CD14-positive monocyte (primary cell): ENCODE results near the gene TMEM185B. TPM values are rescaled to one million over a fixed set of nuclear protein-coding genes. Genes with fewer than 3 reads are reported as not detected.

Source experiments
- DNase-seq, 3 donors: peaks; one replicate each; pipeline ENCODE4 v3.0.0-alpha.2; 2011 to 2022
- H2AFZ ChIP-seq: 2 replicates; pipeline ENCODE4 v1.6.0; 2012; ENCODE audit warnings: mild to moderate bottlenecking, low read depth, low read length, inconsistent platforms; ENCODE audit not compliant: insufficient read depth, poor library complexity, severe bottlenecking
- H3K27ac ChIP-seq, 2 donors: 1 replicate in 1 of 2; 2 replicates in 1 of 2; pipeline ENCODE4 v1.5.1; 2012 to 2013; ENCODE audit warnings: low read length in 2 of 2, control low read depth in 1 of 2, inconsistent platforms in 1 of 2, low read depth in 1 of 2, mild to moderate bottlenecking in 1 of 2
- H3K27me3 ChIP-seq, 2 donors: one replicate each; pipeline versions ENCODE4 v1.6.0 to v1.6.1; 2011 to 2013; ENCODE audit warnings: low read length in 2 of 2; ENCODE audit not compliant: control insufficient read depth in 2 of 2, insufficient read depth in 2 of 2
- H3K36me3 ChIP-seq, 2 donors: replicated peaks in 1 of 2; 1 replicate in 1 of 2; 2 replicates in 1 of 2; pipeline versions ENCODE4 v1.5.1 to v1.6.1; 2012 to 2013; ENCODE audit warnings: low read length in 2 of 2, control low read depth in 1 of 2, inconsistent platforms in 1 of 2, mild to moderate bottlenecking in 1 of 2; ENCODE audit not compliant: insufficient read depth in 2 of 2, control insufficient read depth in 1 of 2
- H3K4me1 ChIP-seq, 2 donors: 1 replicate in 1 of 2; 2 replicates in 1 of 2; pipeline versions ENCODE4 v1.5.1 to v1.6.1; 2012 to 2013; ENCODE audit warnings: low read length in 2 of 2, control low read depth in 1 of 2, inconsistent platforms in 1 of 2, mild to moderate bottlenecking in 1 of 2, moderate library complexity in 1 of 2; ENCODE audit not compliant: insufficient read depth in 2 of 2, control insufficient read depth in 1 of 2
- H3K4me2 ChIP-seq: replicated peaks from 2 replicates; pipeline ENCODE3; 2012; ENCODE audit warnings: low read length, moderate library complexity, mild to moderate bottlenecking; ENCODE audit not compliant: poor library complexity, severe bottlenecking; ENCODE audit errors: extremely low read depth
- H3K4me3 ChIP-seq, 3 experiments: fragments of 200-600 bp in 1 of 3; sonication (generic) in 1 of 3; replicated peaks in 1 of 3; 1 replicate in 2 of 3; 2 replicates in 1 of 3; pipeline ENCODE4 v1.5.1; 2011 to 2013; ENCODE audit warnings: low read length in 3 of 3, mild to moderate bottlenecking in 3 of 3, control low read depth in 2 of 3, low read depth in 2 of 3, inconsistent platforms in 1 of 3, moderate library complexity in 1 of 3
- H3K79me2 ChIP-seq: 2 replicates; pipeline ENCODE4 v1.6.0; 2012; ENCODE audit warnings: mild to moderate bottlenecking, control low read depth, inconsistent platforms, low read length, moderate library complexity; ENCODE audit not compliant: insufficient read depth
- H3K9ac ChIP-seq: 2 replicates; pipeline ENCODE4 v1.6.0; 2017; ENCODE audit warnings: low read length, mild to moderate bottlenecking; ENCODE audit not compliant: insufficient read depth, poor library complexity, severe bottlenecking
- H3K9me3 ChIP-seq, 2 donors: replicated peaks in 1 of 2; 1 replicate in 1 of 2; 2 replicates in 1 of 2; pipeline versions ENCODE4 v1.5.1 to v1.6.1; 2012 to 2013; ENCODE audit warnings: low read length in 2 of 2, control low read depth in 1 of 2; ENCODE audit not compliant: control insufficient read depth in 1 of 2, insufficient read depth in 1 of 2
- H4K20me1 ChIP-seq: 2 replicates; pipeline ENCODE4 v1.6.0; 2012; ENCODE audit warnings: mild to moderate bottlenecking, low read length, control low read depth, moderate library complexity; ENCODE audit not compliant: insufficient read depth
- H3K27ac Mint-ChIP-seq, 7 donors: one replicate each; pipeline ENCODE4 v1.8.0; 2020; ENCODE audit warnings: mild to moderate bottlenecking in 7 of 7, mixed read lengths in 7 of 7, moderate library complexity in 6 of 7, inconsistent platforms in 2 of 7
- H3K27me3 Mint-ChIP-seq, 3 donors: one replicate each; pipeline ENCODE4 v1.8.0; 2021 to 2022; ENCODE audit warnings: low read depth in 3 of 3, mild to moderate bottlenecking in 3 of 3, mixed read lengths in 3 of 3, moderate library complexity in 3 of 3, inconsistent platforms in 1 of 3
- H3K36me3 Mint-ChIP-seq, 2 donors: one replicate each; pipeline ENCODE4 v1.8.0; 2020; ENCODE audit warnings: mixed read lengths in 2 of 2, inconsistent platforms in 1 of 2, mild to moderate bottlenecking in 1 of 2
- H3K4me1 Mint-ChIP-seq: one replicate; pipeline ENCODE4 v1.8.0; 2020; ENCODE audit warnings: mild to moderate bottlenecking, mixed read lengths
- H3K4me3 Mint-ChIP-seq, 2 donors: one replicate each; pipeline ENCODE4 v1.8.0; 2020; ENCODE audit warnings: mild to moderate bottlenecking in 2 of 2, mixed read lengths in 2 of 2, moderate library complexity in 1 of 2
- H3K9me3 Mint-ChIP-seq, 7 donors: one replicate each; pipeline ENCODE4 v1.8.0; 2020 to 2022; ENCODE audit warnings: mixed read lengths in 7 of 7, mild to moderate bottlenecking in 6 of 7, moderate library complexity in 6 of 7, inconsistent platforms in 2 of 7
- CTCF ChIP-seq: fragments of 200-600 bp; IDR thresholded peaks from one replicate; pipeline ENCODE4 v1.8.0; 2022; ENCODE audit warnings: antibody characterized with exemption, mild to moderate bottlenecking
- WGBS: methylation state at CpG from one replicate; pipeline ENCODE4 v1.1.5; 2013; ENCODE audit warnings: missing lambda C conversion rate; ENCODE audit not compliant: insufficient coverage; 5-methylcytosine and 5-hydroxymethylcytosine counted together
- intact Hi-C, 2 donors: fragments of 100-400 bp; cut with micrococcal nuclease; formaldehyde crosslinking; loops; one replicate each; pipeline versions ENCODE4 v1.15.0 to v1.15.1; 2023
- polyA plus RNA-seq, 3 donors: library from polyadenylated mRNA; depleted of rRNA in 1 of 3; unstranded in 2 of 3; stranded (reverse) in 1 of 3; fragments of 300-500 nt in 2 of 3; fragments of >200 nt in 1 of 3; fragmentation: Illumina TruSeq in 2 of 3; gene quantifications; 1 replicate in 2 of 3; 2 replicates in 1 of 3; pipeline ENCODE4 v1.2.3, GENCODE V29; 2012 to 2021

Gene TMEM185B
- polyA plus RNA-seq, 3 donors = 9.7 to 20.4 (median 18.1) TPM

GRCh38 chr2:120246546-120247300 is 23.5 kb upstream of the TMEM185B start:
- 92% methylated on average over 17 of the region's 20 CpGs for WGBS
- H3K27ac Mint-ChIP-seq = no peak overlapping the region
- peak overlapping the region in 1 of 2 donors; percentile 62 for H3K4me3 Mint-ChIP-seq
- Histone ChIP-seq H3K36me3 (no peaks in the 10 kb centered on the region), H3K9me3 (peaks cover 6 to 13% of the 10 kb centered on the region in 2 donors), H3K4me1 (peaks cover 20% of the 10 kb centered on the region in 2 donors), H4K20me1 (no peaks in the 10 kb centered on the region), H3K79me2 (no peaks in the 10 kb centered on the region), H3K27me3 (no peaks in the 10 kb centered on the region), H2AFZ (no peak overlapping the region), H3K27ac (no peak overlapping the region), H3K4me2 (no peak overlapping the region), H3K9ac (no peak overlapping the region), H3K4me3 (no peak overlapping the region)
- H3K36me3 Mint-ChIP-seq = peaks cover 0 to 8% of the 10 kb centered on the region in 2 donors
- H3K9me3 Mint-ChIP-seq = peaks cover 5 to 13% (median 11%) of the 10 kb centered on the region in 7 donors
- no peak for DNase-seq
- TF ChIP-seq CTCF = no peak
- intact Hi-C loops = no loop called here
- peaks cover 14 to 19% (median 17%) of the 10 kb centered on the region in 3 donors for H3K27me3 Mint-ChIP-seq
- peaks cover 15% of the 10 kb centered on the region for H3K4me1 Mint-ChIP-seq

GRCh38 chr2:120245520-120246332 is 22.5 kb upstream of the TMEM185B start:
- Mint-ChIP-seq H3K4me1 (peaks cover 15% of the 10 kb centered on the region), H3K9me3 (peaks cover 5 to 13% (median 11%) of the 10 kb centered on the region in 7 donors), H3K36me3 (peaks cover 0 to 8% of the 10 kb centered on the region in 2 donors), H3K27ac (no peak overlapping the region), H3K27me3 (peaks cover 14 to 19% (median 17%) of the 10 kb centered on the region in 3 donors), H3K4me3 (no peak overlapping the region)
- WGBS = 24% methylated on average over 6 of the region's 15 CpGs
- TF ChIP-seq CTCF = no peak
- H2AFZ ChIP-seq = no peak overlapping the region
- intact Hi-C loops = no loop called here
- no peaks in the 10 kb centered on the region for H3K27me3 ChIP-seq
- H3K79me2 ChIP-seq = no peaks in the 10 kb centered on the region
- no peak overlapping the region for H3K9ac ChIP-seq
- no peak overlapping the region for H3K4me3 ChIP-seq
- DNase-seq = no peak
- H3K9me3 ChIP-seq = peaks cover 6 to 13% of the 10 kb centered on the region in 2 donors
- no peak overlapping the region for H3K27ac ChIP-seq
- H4K20me1 ChIP-seq = no peaks in the 10 kb centered on the region
- H3K4me2 ChIP-seq = no peak overlapping the region
- H3K4me1 ChIP-seq = peaks cover 17 to 20% of the 10 kb centered on the region in 2 donors
- H3K36me3 ChIP-seq = no peaks in the 10 kb centered on the region
